Small intestine (tissue), 7 donors: Measurements from ENCODE around the gene CTBP2. TPM values are rescaled to one million over a fixed set of nuclear protein-coding genes. Genes with fewer than 3 reads are reported as not detected.
"Not testable (repeated sequence)": the region's sequence is repeated elsewhere in the genome, so short reads cannot be mapped to it uniquely, and the experiment has no call there.

ENCODE experiments used
- DNase-seq, 2 donors: peaks; one replicate each; pipeline versions ENCODE4 v3.0.0 to v3.0.0-alpha.2; 2013
- FAIRE-seq: peaks from 2 replicates; lab custom pipeline; 2012; peaks lifted over from hg19 to GRCh38; lab: Jason Lieb, UNC
- H3K27ac ChIP-seq, 3 donors: one replicate each; pipeline ENCODE4 v1.5.1; 2013; ENCODE audit warnings: low read length in 2 of 3, mild to moderate bottlenecking in 2 of 3, control low read depth in 1 of 3, inconsistent platforms in 1 of 3, low read depth in 1 of 3, moderate library complexity in 1 of 3
- H3K27me3 ChIP-seq, 3 donors: one replicate each; pipeline ENCODE4 v1.6.1; 2013; ENCODE audit warnings: low read length in 3 of 3, inconsistent platforms in 1 of 3; ENCODE audit not compliant: control insufficient read depth in 3 of 3, insufficient read depth in 3 of 3
- H3K36me3 ChIP-seq, 3 donors: one replicate each; pipeline ENCODE4 v1.6.1; 2013; ENCODE audit warnings: low read length in 3 of 3, inconsistent platforms in 1 of 3, low read depth in 1 of 3, mild to moderate bottlenecking in 1 of 3, moderate library complexity in 1 of 3; ENCODE audit not compliant: control insufficient read depth in 3 of 3, insufficient read depth in 2 of 3
- H3K4me1 ChIP-seq, 3 donors: one replicate each; pipeline ENCODE4 v1.6.1; 2013; ENCODE audit warnings: low read length in 2 of 3, inconsistent platforms in 1 of 3, low read depth in 1 of 3, mild to moderate bottlenecking in 1 of 3, moderate library complexity in 1 of 3; ENCODE audit not compliant: control insufficient read depth in 3 of 3, insufficient read depth in 2 of 3
- H3K4me3 ChIP-seq, 3 donors: one replicate each; pipeline ENCODE4 v1.5.1; 2013; ENCODE audit warnings: low read length in 3 of 3, control low read depth in 1 of 3, inconsistent platforms in 1 of 3, low read depth in 1 of 3, mild to moderate bottlenecking in 1 of 3, moderate library complexity in 1 of 3
- H3K9me3 ChIP-seq, 2 donors: one replicate each; pipeline ENCODE4 v1.6.1; 2013; ENCODE audit warnings: low read depth in 1 of 2, low read length in 1 of 2; ENCODE audit not compliant: control insufficient read depth in 2 of 2, insufficient read depth in 1 of 2
- WGBS, 3 donors: extraction: QIAGEN DNeasy Blood & Tissue Kit; methylation state at CpG; one replicate each; pipeline ENCODE4 v1.1.7; 2013; 5-methylcytosine and 5-hydroxymethylcytosine counted together
- polyA plus RNA-seq, 4 donors: library from polyadenylated mRNA; stranded (reverse) in 3 of 4; unstranded in 1 of 4; fragments of 200-250 nt in 3 of 4; fragments of 120-200 nt in 1 of 4; gene quantifications; one replicate each; pipeline versions ENCODE4 v1.2.1 to v1.2.3, GENCODE V29; 2013
- donor health status: healthy with polysubstance abuse.
- donor health status: control.
- donor health status: control.
- donor health status: Bipolar disorder and iron deficiency.
- donor health status: healthy.

Gene CTBP2
- polyA plus RNA-seq, 4 donors: 38.1 to 56.8 (median 49.1) TPM

DNA sequence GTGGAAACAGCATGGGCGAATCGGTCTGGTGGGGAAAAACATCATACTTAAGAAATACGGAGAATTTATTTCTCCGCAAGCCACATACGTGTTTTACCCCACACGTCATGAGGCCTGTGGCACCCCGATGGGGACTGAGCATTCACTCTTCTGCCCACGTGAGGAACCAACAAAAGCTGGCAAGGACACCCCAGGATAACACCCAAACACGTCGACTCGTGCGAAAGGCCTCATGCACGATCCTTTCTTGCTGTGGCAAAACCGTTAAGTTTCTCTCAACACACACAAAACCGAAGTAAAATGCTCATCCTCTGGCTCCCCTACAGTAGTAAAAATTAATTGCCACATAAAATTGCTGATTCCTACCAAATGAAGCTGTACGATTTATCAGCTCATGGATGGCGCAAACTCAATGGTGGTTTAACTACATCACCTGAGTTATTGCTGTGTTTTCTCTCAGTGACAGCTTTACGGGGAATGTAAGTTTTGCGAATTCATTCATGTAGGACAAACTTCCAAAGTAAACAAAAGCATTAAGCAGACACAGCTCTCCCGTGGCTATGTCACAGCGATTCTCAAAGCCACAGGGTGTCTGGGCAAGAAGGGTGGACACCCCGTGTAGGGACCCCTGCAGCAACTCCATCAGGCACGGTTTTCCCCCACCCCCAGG is 97.0 kb downstream of the CTBP2 start:
- no peak for DNase-seq
- Histone ChIP-seq H3K27me3 (no peaks in the 10 kb centered on the region), H3K27ac (peak overlapping the region in 1 of 3 donors; percentile 40), H3K4me1 (peaks cover 0 to 38% (median 30%) of the 10 kb centered on the region in 3 donors), H3K9me3 (no peaks in the 10 kb centered on the region), H3K4me3 (no peak overlapping the region), H3K36me3 (peaks cover 0 to 63% (median 0%) of the 10 kb centered on the region in 3 donors)
- FAIRE-seq: no peak
- WGBS, 3 donors: 85 to 88% (median 86%) methylated on average over 23 of the region's 23 CpGs

DNA sequence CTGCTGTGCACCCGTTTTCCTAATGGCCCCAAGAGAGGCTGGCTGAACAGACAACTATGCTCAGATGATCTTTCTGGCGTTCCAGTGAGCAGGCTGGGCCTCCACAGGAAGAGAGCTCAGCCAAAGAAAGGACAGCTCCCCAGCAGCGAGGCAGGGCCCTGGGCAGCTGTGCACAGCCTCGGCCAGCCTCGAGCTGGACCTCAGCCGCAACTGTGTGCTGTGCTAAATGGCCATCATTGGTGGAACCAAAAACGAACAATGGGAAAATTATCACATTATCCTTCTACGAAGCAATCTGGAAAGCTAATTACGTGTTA is 97.5 kb downstream of the CTBP2 start:
- Histone ChIP-seq H3K9me3 (no peaks in the 10 kb centered on the region), H3K4me3 (no peak overlapping the region), H3K36me3 (peaks cover 0 to 65% (median 0%) of the 10 kb centered on the region in 3 donors), H3K4me1 (peaks cover 0 to 43% (median 33%) of the 10 kb centered on the region in 3 donors), H3K27me3 (no peaks in the 10 kb centered on the region), H3K27ac (peak overlapping the region in 1 of 3 donors; percentile 40)
- FAIRE-seq: no peak
- no peak for DNase-seq
- WGBS, 3 donors: 63 to 82% (median 78%) methylated on average over 9 of the region's 9 CpGs

DNA sequence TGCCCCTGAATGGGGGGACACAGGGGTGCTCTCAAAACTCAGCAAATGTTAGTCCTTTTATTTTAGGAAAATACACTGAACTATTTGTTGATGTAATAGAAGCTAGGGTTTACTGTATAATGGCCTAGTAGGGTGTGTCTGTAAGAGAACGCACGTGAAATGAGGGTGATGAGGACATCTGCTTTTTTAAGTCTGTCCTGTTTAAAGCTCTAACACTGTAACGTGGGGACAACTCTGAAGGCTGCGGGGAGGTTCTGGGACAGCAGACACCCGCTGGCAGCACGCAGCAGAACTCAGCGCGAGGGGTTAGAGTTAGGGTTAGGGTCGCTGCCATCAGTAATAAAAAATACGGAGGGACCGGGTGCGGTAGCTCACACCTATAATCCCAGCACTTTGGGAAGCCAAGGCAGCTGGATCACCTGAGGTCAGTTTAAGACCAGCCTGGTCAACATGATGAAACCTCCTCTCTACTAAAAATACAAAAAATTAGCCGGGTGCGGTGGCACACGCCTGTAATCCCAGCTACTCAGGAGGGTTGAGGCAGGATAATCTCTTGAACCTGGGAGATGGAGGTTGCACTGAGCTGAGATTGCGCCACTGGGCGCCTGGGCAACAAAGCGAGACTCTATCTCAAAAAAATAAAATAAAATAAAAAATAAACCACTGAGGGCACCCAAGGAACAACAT is 98.0 kb downstream of the CTBP2 start:
- no peaks in the 10 kb centered on the region for H3K9me3 ChIP-seq
- peaks cover 0 to 48% (median 36%) of the 10 kb centered on the region in 3 donors for H3K4me1 ChIP-seq
- peak overlapping the region in 2 of 3 donors; percentile 22 to 40 for H3K27ac ChIP-seq
- DNase-seq (no peak), FAIRE-seq (no peak)
- 81 to 87% (median 84%) methylated on average over 18 of the region's 18 CpGs for WGBS, 3 donors
- no peak overlapping the region for H3K4me3 ChIP-seq
- peaks cover 0 to 65% (median 0%) of the 10 kb centered on the region in 3 donors for H3K36me3 ChIP-seq
- H3K27me3 ChIP-seq: no peaks in the 10 kb centered on the region

DNA sequence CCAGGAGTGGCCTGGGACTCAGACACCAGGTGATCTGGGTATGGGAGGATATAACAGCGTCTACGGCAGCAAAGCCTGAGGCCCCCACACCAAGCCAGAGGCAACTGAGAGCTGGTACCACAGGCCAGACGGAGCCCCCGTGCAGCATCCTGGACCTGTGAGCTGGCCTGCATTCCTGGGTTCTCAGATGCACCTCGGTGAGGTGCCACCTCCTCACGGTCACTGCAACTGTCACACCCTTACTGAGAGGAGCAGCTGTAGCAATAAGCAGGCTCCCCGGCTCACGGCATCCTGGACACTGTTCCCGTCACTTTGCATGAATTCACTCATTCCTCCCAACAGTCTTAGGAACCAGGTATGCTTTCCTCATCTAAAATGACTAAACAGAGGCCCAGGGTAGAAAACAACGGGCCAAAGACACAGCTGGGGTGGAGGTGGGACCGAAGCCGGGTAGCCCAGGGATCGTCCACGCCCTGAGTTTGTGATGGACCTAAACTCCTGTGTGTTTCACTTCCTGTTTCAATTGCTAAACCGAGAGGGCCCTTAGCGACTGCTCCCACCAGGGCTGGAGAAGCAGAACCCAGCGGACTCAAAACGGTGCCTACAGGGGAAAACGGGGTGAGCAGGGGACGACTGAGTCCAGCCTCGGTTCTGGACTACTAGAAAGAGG is 98.7 kb downstream of the CTBP2 start:
- H3K27me3 ChIP-seq: no peaks in the 10 kb centered on the region
- no peaks in the 10 kb centered on the region for H3K9me3 ChIP-seq
- DNase-seq (no peak), FAIRE-seq (no peak)
- H3K4me3 ChIP-seq: no peak overlapping the region
- WGBS, 3 donors: 55 to 59% (median 56%) methylated on average over 21 of the region's 21 CpGs
- H3K27ac ChIP-seq: peak overlapping the region in 2 of 3 donors; percentile 57 to 61
- H3K4me1 ChIP-seq: peaks cover 0 to 55% (median 36%) of the 10 kb centered on the region in 3 donors
- peaks cover 0 to 70% (median 0%) of the 10 kb centered on the region in 3 donors for H3K36me3 ChIP-seq

DNA sequence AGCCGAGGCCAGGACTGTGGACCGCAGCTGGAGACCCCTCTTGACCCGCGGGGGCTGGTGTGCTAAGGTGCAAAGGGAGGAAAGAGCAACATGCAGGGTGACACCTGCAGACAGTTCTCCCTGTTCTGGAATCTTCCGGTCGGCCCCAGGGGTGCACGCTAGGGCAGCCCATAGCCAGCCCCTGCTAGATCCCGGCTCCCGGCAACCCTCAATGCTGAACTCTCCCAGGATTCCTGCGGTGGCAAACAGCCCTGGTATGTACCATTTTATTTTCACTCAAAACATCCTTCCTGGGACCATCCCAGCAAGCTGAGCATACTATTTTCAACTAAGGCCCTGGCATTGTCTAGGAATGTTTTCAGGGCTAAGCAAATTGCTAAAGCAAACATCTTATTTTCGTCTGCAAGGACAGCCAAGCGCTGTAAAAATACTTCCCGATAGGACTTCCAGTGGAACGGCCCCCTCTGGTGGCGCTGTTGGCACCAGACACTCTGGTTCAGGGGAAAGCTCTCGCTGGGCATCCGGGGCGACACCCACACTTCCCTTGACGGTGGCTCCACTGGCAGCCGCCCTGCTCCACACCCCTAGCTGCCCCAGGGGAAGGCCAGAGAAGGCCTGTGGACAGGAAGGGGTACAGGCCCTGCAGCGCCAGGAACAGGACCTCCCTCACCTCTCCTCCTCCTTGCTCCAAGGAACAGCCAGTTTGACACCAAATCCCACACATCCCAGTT is 99.4 kb downstream of the CTBP2 start:
- no peak for FAIRE-seq
- Histone ChIP-seq H3K9me3 (no peaks in the 10 kb centered on the region), H3K4me3 (no peak overlapping the region), H3K36me3 (peaks cover 0 to 68% (median 0%) of the 10 kb centered on the region in 3 donors), H3K27me3 (no peaks in the 10 kb centered on the region), H3K27ac (peak overlapping the region in 2 of 3 donors; percentile 57 to 61), H3K4me1 (peaks cover 0 to 62% (median 36%) of the 10 kb centered on the region in 3 donors)
- peak; percentile 79 to 85 for DNase-seq
- WGBS, 3 donors: 35 to 43% (median 42%) methylated on average over 21 of the region's 21 CpGs

DNA sequence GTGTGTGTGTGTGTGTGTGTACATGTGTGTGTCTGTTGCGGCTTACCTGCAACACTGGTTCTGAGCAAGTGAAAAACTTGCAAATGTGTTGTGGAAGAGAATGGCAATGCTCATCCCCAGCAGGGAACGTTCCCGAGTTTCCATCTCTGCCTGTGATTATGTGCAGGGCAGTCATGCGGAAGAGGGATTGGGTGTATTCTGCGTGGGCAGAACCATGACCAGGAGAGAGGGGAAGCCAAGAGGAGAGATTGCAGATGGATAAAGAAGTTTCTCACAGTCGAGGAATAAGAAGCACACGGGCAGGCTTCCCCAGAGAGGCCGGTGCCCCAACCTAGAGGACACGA is 99.9 kb downstream of the CTBP2 start:
- peak overlapping the region in 2 of 3 donors; percentile 57 to 61 for H3K27ac ChIP-seq
- no peaks in the 10 kb centered on the region for H3K27me3 ChIP-seq
- peaks cover 0 to 58% (median 35%) of the 10 kb centered on the region in 3 donors for H3K4me1 ChIP-seq
- H3K36me3 ChIP-seq: peaks cover 0 to 64% (median 0%) of the 10 kb centered on the region in 3 donors
- WGBS, 3 donors: 52 to 66% (median 61%) methylated on average over 9 of the region's 9 CpGs
- no peak for FAIRE-seq
- no peak overlapping the region for H3K4me3 ChIP-seq
- no peak for DNase-seq
- H3K9me3 ChIP-seq: no peaks in the 10 kb centered on the region

DNA sequence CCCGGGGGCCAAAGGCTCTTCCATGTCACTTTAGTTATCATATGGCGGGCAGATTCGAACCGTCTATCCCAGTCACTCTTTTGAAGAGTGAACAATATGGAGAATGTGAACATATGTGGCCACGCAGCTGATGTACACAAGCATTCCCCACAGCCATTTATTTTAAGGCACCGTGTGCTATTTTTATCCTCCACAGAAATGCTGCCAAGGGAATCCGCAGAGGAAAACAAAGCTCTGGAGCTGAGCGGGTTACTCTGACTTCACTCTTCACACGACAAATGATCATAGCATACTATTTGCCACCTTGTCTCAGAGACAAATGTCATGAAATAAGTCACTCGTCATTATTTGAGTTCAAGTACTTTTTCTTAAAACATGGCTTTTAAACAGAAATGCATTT is 100.3 kb downstream of the CTBP2 start:
- Histone ChIP-seq H3K9me3 (no peaks in the 10 kb centered on the region), H3K4me1 (peaks cover 0 to 54% (median 30%) of the 10 kb centered on the region in 3 donors), H3K4me3 (no peak overlapping the region), H3K36me3 (peaks cover 0 to 68% (median 0%) of the 10 kb centered on the region in 3 donors), H3K27ac (peak overlapping the region in 2 of 3 donors; percentile 57 to 61), H3K27me3 (no peaks in the 10 kb centered on the region)
- DNase-seq (no peak), FAIRE-seq (no peak)
- WGBS, 3 donors: 67 to 85% (median 82%) methylated on average over 10 of the region's 10 CpGs

DNA sequence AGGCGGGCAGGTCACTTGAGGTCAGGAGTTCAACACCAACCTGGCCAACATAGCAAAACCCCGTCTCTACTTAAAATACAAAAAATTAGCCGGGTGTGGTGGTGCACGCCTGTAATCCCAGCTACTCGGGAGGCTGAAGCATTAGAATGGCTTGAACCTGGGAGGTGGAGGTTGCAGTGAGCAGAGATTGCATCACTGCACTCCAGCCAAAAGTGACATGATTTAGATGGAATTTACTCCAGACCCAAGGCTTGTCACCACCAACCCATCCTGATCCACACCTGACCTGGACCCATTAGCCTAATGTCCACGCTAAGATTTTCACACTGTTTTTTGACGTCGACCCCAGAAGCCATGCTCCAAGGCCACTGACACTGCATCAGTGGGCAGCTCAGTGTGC is 101.0 kb downstream of the CTBP2 start:
- Histone ChIP-seq H3K36me3 (peaks cover 0 to 71% (median 0%) of the 10 kb centered on the region in 3 donors), H3K4me1 (peaks cover 0 to 47% (median 24%) of the 10 kb centered on the region in 3 donors)
- H3K4me3 ChIP-seq, H3K9me3 ChIP-seq, H3K27ac ChIP-seq, DNase-seq, FAIRE-seq, H3K27me3 ChIP-seq: not testable (repeated sequence)
- 88 to 95% (median 94%) methylated on average over 8 of the region's 8 CpGs for WGBS, 3 donors
